Keratinocyte (primary cell): Measurements from ENCODE around the gene CD200. TPM values are rescaled to one million over a fixed set of nuclear protein-coding genes. Genes with fewer than 3 reads are reported as not detected.

Source experiments
- DNase-seq: peaks from one replicate; pipeline ENCODE4 v3.0.0-alpha.2; 2011; ENCODE audit warnings: low read depth, missing footprints, low spot score
- FAIRE-seq: peaks from 2 replicates; lab custom pipeline; 2011; peaks lifted over from hg19 to GRCh38; lab: Jason Lieb, UNC
- H2AFZ ChIP-seq: 2 replicates; pipeline ENCODE4 v1.6.0; 2012; ENCODE audit warnings: low read length, control low read depth, inconsistent platforms; ENCODE audit not compliant: control insufficient read depth
- H3K27ac ChIP-seq: 2 replicates; pipeline ENCODE4 v1.5.1; 2011; ENCODE audit warnings: low read length; ENCODE audit not compliant: control insufficient read depth, insufficient read depth
- H3K27me3 ChIP-seq: 3 replicates; pipeline ENCODE4 v1.6.0; 2011; ENCODE audit warnings: low read length; ENCODE audit not compliant: control insufficient read depth, insufficient read depth; ENCODE audit errors: extremely low read depth
- H3K36me3 ChIP-seq, 2 experiments: 2 replicates in 1 of 2; 3 replicates in 1 of 2; pipeline ENCODE4 v1.5.1; 2011; ENCODE audit warnings: low read length in 2 of 2, mild to moderate bottlenecking in 1 of 2; ENCODE audit not compliant: control insufficient read depth in 2 of 2, insufficient read depth in 2 of 2; ENCODE audit errors: extremely low read depth in 1 of 2
- H3K4me1 ChIP-seq: 3 replicates; pipeline ENCODE4 v1.5.1; 2011; ENCODE audit warnings: low read length; ENCODE audit not compliant: control insufficient read depth, insufficient read depth; ENCODE audit errors: extremely low read depth
- H3K4me2 ChIP-seq: 3 replicates; pipeline ENCODE4 v1.6.0; 2011; ENCODE audit warnings: low read depth, low read length; ENCODE audit not compliant: control insufficient read depth, insufficient read depth; ENCODE audit errors: extremely low read depth
- H3K4me3 ChIP-seq, 3 experiments: fragments of 200-600 bp in 1 of 3; sonication (generic) in 1 of 3; 2 replicates in 2 of 3; 3 replicates in 1 of 3; pipeline ENCODE4 v1.5.1; 2011 to 2016; ENCODE audit warnings: low read length in 3 of 3, mild to moderate bottlenecking in 3 of 3, control low read depth in 2 of 3, inconsistent platforms in 1 of 3, low read depth in 1 of 3, mixed read lengths in 1 of 3, mixed run types in 1 of 3, moderate library complexity in 1 of 3; ENCODE audit not compliant: control insufficient read depth in 2 of 3, insufficient read depth in 2 of 3; ENCODE audit errors: extremely low read depth in 1 of 3
- H3K79me2 ChIP-seq: 2 replicates; pipeline ENCODE4 v1.6.0; 2012; ENCODE audit warnings: low read length; ENCODE audit not compliant: control insufficient read depth, insufficient read depth
- H3K9ac ChIP-seq: 3 replicates; pipeline ENCODE4 v1.6.0; 2011; ENCODE audit warnings: low read length; ENCODE audit not compliant: control insufficient read depth, insufficient read depth; ENCODE audit errors: extremely low read depth
- H3K9me1 ChIP-seq: 3 replicates; pipeline ENCODE4 v1.6.0; 2011; ENCODE audit warnings: low read length; ENCODE audit not compliant: control insufficient read depth, insufficient read depth; ENCODE audit errors: extremely low read depth
- H3K9me3 ChIP-seq: 2 replicates; pipeline ENCODE4 v1.5.1; 2012; ENCODE audit warnings: low read depth, low read length; ENCODE audit not compliant: control insufficient read depth
- H4K20me1 ChIP-seq: 3 replicates; pipeline ENCODE4 v1.6.0; 2011; ENCODE audit warnings: low read length; ENCODE audit not compliant: control insufficient read depth, insufficient read depth; ENCODE audit errors: extremely low read depth
- CTCF ChIP-seq, 3 experiments: IDR thresholded peaks in 1 of 3; conservative IDR thresholded peaks in 1 of 3; optimal IDR thresholded peaks in 1 of 3; 2 replicates in 2 of 3; 3 replicates in 1 of 3; pipeline versions ENCODE3 to v1.5.1; 2011; ENCODE audit warnings: low read length in 3 of 3, mild to moderate bottlenecking in 3 of 3, moderate library complexity in 2 of 3, control low read depth in 1 of 3, inconsistent platforms in 1 of 3; ENCODE audit not compliant: insufficient read depth in 2 of 3; ENCODE audit errors: extremely low read depth in 1 of 3
- EZH2 ChIP-seq: IDR thresholded peaks from one replicate; pipeline ENCODE4 v1.6.1; 2012; ENCODE audit warnings: inconsistent platforms, mild to moderate bottlenecking, low read length, moderate library complexity
- dilution Hi-C: fragments of 300-500 bp; cut with MboI; formaldehyde crosslinking; loops from one replicate; pipeline ENCODE4 v1.7.0; 2020; ENCODE audit warnings: low sequenced_read_pairs; ENCODE audit not compliant: extremely low pct_ligation_motif_present
- polyA plus RNA-seq, 5 experiments: library from polyadenylated mRNA; depleted of rRNA in 3 of 5; stranded (reverse) in 3 of 5; stranded (forward) in 1 of 5; unstranded in 1 of 5; fragments of >200 nt; gene quantifications; 1 replicate in 1 of 5; 2 replicates in 3 of 5; 3 replicates in 1 of 5; pipeline versions ENCODE4 v1.2.1 to v1.2.3, GENCODE V29; 2011 to 2012; ENCODE audit warnings: missing spikeins in 2 of 5, low read depth in 1 of 5, low replicate concordance in 1 of 5

CD200 gene
- polyA plus RNA-seq, 1 donor (not counting 4 experiments of a cell fraction or from before 2014, with no cell fraction given), result 0.07 TPM

- H2AFZ ChIP-seq, result no peak overlapping the region
- no peaks in the 10 kb centered on the region for H4K20me1 ChIP-seq
- no peak overlapping the region for H3K9ac ChIP-seq
- peaks cover 17% of the 10 kb centered on the region for H3K27me3 ChIP-seq
- dilution Hi-C loops, result loop anchor here (25.0 kb wide), 1 partner anchor 180 kb away; no protein-coding TSS in a partner anchor
- H3K36me3 ChIP-seq, result no peaks in the 10 kb centered on the region
- no peak overlapping the region for H3K4me2 ChIP-seq
- no peaks in the 10 kb centered on the region for H3K79me2 ChIP-seq
- TF ChIP-seq EZH2 (no peak), CTCF (optimal IDR thresholded peaks at IDR 0.05 in 1 of 3, IDR thresholded peaks at IDR 0.05 in 1 of 3, conservative IDR thresholded peaks at IDR 0.05 in 1 of 3; ENCODE audit: extremely low read depth in 1 of 3, insufficient read depth in 2 of 3, low read length in 3 of 3) (no peak)
- no peak for DNase-seq
- no peak overlapping the region for H3K4me3 ChIP-seq
- H3K27ac ChIP-seq, result no peak overlapping the region
- no peaks in the 10 kb centered on the region for H3K9me1 ChIP-seq
- FAIRE-seq, result no peak
- peaks cover 9% of the 10 kb centered on the region for H3K4me1 ChIP-seq
- H3K9me3 ChIP-seq, result no peaks in the 10 kb centered on the region
Measured at GRCh38 chr3:112331851-112332250, 1.1 kb upstream of the CD200 start.

GRCh38 chr3:112333381-112334317 lies 693 bp downstream of the CD200 start:
- Histone ChIP-seq H3K4me3 (peak overlapping the region; percentile 20 to 61 (median 55)), H3K27ac (no peak overlapping the region)

More at GRCh38 chr3:112333381-112334317, 693 bp downstream of the CD200 start:
- Histone ChIP-seq H3K9me1 (no peaks in the 10 kb centered on the region), H3K27me3 (peaks cover 17% of the 10 kb centered on the region), H4K20me1 (no peaks in the 10 kb centered on the region), H3K79me2 (no peaks in the 10 kb centered on the region), H3K36me3 (no peaks in the 10 kb centered on the region), H3K9me3 (no peaks in the 10 kb centered on the region), H3K4me1 (peaks cover 9% of the 10 kb centered on the region), H3K4me2 (peak overlapping the region; percentile 84), H3K9ac (no peak overlapping the region), H2AFZ (peak overlapping the region; percentile 73)
- no peak for DNase-seq
- no peak for FAIRE-seq
- peak; percentile 22 for TF ChIP-seq EZH2
- TF ChIP-seq CTCF (optimal IDR thresholded peaks at IDR 0.05 in 1 of 3, IDR thresholded peaks at IDR 0.05 in 1 of 3, conservative IDR thresholded peaks at IDR 0.05 in 1 of 3; ENCODE audit: extremely low read depth in 1 of 3, insufficient read depth in 2 of 3, low read length in 3 of 3), result no peak
- dilution Hi-C loops, result loop anchor here (25.0 kb wide), 1 partner anchor 179 kb away; no protein-coding TSS in a partner anchor
